Mesendoderm (in vitro differentiated cells): ENCODE results near the gene ATP11B.
A peak's percentile ranks its signal among the peaks of the same experiment; 100 is the strongest.

ENCODE experiments used
- DNase-seq: peaks from one replicate; pipeline ENCODE4 v3.0.0; 2013
- H2AK5ac ChIP-seq: 2 replicates; pipeline ENCODE4 v1.6.1; 2013; ENCODE audit warnings: low read length, inconsistent platforms
- H2BK120ac ChIP-seq: 2 replicates; pipeline ENCODE4 v1.6.1; 2013; ENCODE audit warnings: low read depth, mild to moderate bottlenecking, low read length, moderate library complexity, mixed read lengths
- H2BK15ac ChIP-seq: replicated peaks from 2 replicates; pipeline ENCODE4 v1.6.1; 2013; ENCODE audit warnings: low read depth, mild to moderate bottlenecking, moderate library complexity
- H2BK5ac ChIP-seq: 2 replicates; pipeline ENCODE4 v1.6.1; 2013; ENCODE audit warnings: low read length, inconsistent platforms
- H3K18ac ChIP-seq: 2 replicates; pipeline ENCODE4 v1.6.1; 2013; ENCODE audit warnings: mild to moderate bottlenecking, low read length, mixed read lengths
- H3K23ac ChIP-seq: one replicate; pipeline ENCODE4 v1.6.1; 2013; ENCODE audit warnings: low read length
- H3K27ac ChIP-seq: 2 replicates; pipeline ENCODE4 v1.5.1; 2013; ENCODE audit warnings: low read depth, mild to moderate bottlenecking, inconsistent platforms, low read length, moderate library complexity
- H3K27me3 ChIP-seq: 2 replicates; pipeline ENCODE4 v1.6.1; 2013; ENCODE audit warnings: low read length, control low read depth, mild to moderate bottlenecking, inconsistent platforms; ENCODE audit not compliant: insufficient read depth, poor library complexity
- H3K36me3 ChIP-seq: 2 replicates; pipeline ENCODE4 v1.6.1; 2013; ENCODE audit warnings: low read length, inconsistent platforms; ENCODE audit not compliant: control insufficient read depth, insufficient read depth
- H3K4ac ChIP-seq: one replicate; pipeline ENCODE4 v1.6.1; 2013; ENCODE audit warnings: low read depth, mild to moderate bottlenecking, low read length, moderate library complexity
- H3K4me1 ChIP-seq: 2 replicates; pipeline ENCODE4 v1.6.1; 2013; ENCODE audit warnings: low read depth, low read length, inconsistent platforms; ENCODE audit not compliant: control insufficient read depth
- H3K4me2 ChIP-seq: 2 replicates; pipeline ENCODE4 v1.6.1; 2013; ENCODE audit warnings: low read length
- H3K4me3 ChIP-seq: 2 replicates; pipeline ENCODE4 v1.5.1; 2013; ENCODE audit warnings: mild to moderate bottlenecking, low read length
- H3K56ac ChIP-seq: one replicate; pipeline ENCODE4 v1.6.1; 2013; ENCODE audit warnings: low read length
- H3K79me1 ChIP-seq: 2 replicates; pipeline ENCODE4 v1.6.1; 2013; ENCODE audit warnings: low read length, inconsistent platforms
- H3K79me2 ChIP-seq: 2 replicates; pipeline ENCODE4 v1.6.1; 2013; ENCODE audit warnings: mild to moderate bottlenecking, low read length; ENCODE audit not compliant: control insufficient read depth, insufficient read depth
- H3K9ac ChIP-seq: 2 replicates; pipeline ENCODE4 v1.6.1; 2013; ENCODE audit warnings: low read length, inconsistent platforms
- H4K5ac ChIP-seq: one replicate; pipeline ENCODE4 v1.6.1; 2013; ENCODE audit warnings: low read length
- H4K8ac ChIP-seq: one replicate; pipeline ENCODE4 v1.6.1; 2013; ENCODE audit warnings: low read depth, mild to moderate bottlenecking, control low read depth, low read length, moderate library complexity
- WGBS: extraction: QIAGEN DNeasy Blood & Tissue Kit; methylation state at CpG from one replicate; pipeline ENCODE4 v1.1.7; 2013; ENCODE audit warnings: low lambda C conversion rate, missing lambda C conversion rate; ENCODE audit not compliant: insufficient coverage; ENCODE audit errors: extremely low coverage; 5-methylcytosine and 5-hydroxymethylcytosine counted together

ATP11B gene

DNA sequence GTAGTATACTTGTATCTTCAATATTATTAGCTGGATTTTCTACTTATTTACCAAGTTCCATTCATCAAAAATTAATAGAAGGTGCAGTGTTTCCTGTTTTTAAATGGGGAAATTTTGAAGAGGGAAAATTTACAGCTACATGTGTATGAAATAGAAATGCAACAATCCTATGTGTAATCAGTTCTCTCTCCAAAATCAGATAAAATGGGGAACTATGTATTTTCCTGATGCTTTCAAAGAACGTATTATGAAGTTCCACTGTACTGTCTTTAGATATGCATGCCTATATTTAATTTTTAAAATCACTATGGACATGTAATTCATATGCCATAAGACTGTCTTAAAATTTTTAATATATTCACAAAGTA lies 143.6 kb downstream of the ATP11B start:
- no peak overlapping the region for H4K8ac ChIP-seq
- no peak overlapping the region for H3K4ac ChIP-seq
- no peak overlapping the region for H2BK120ac ChIP-seq
- no peak overlapping the region for H2AK5ac ChIP-seq
- H3K4me1 ChIP-seq = peaks cover 15% of the 10 kb centered on the region
- H3K18ac ChIP-seq = no peak overlapping the region
- no peak overlapping the region for H3K4me3 ChIP-seq
- no peak overlapping the region for H3K56ac ChIP-seq
- no peaks in the 10 kb centered on the region for H3K36me3 ChIP-seq
- H3K4me2 ChIP-seq = no peak overlapping the region
- no peaks in the 10 kb centered on the region for H3K79me2 ChIP-seq
- WGBS = no CpG with 5 or more reads among the region's 1 CpG
- H3K9ac ChIP-seq = no peak overlapping the region
- H3K79me1 ChIP-seq = no peaks in the 10 kb centered on the region
- H4K5ac ChIP-seq = no peak overlapping the region
- H2BK5ac ChIP-seq = no peak overlapping the region
- H3K27ac ChIP-seq = no peak overlapping the region
- no peak for DNase-seq
- H2BK15ac ChIP-seq = no peak overlapping the region
- H3K27me3 ChIP-seq = no peaks in the 10 kb centered on the region
- H3K23ac ChIP-seq = no peak overlapping the region

DNA sequence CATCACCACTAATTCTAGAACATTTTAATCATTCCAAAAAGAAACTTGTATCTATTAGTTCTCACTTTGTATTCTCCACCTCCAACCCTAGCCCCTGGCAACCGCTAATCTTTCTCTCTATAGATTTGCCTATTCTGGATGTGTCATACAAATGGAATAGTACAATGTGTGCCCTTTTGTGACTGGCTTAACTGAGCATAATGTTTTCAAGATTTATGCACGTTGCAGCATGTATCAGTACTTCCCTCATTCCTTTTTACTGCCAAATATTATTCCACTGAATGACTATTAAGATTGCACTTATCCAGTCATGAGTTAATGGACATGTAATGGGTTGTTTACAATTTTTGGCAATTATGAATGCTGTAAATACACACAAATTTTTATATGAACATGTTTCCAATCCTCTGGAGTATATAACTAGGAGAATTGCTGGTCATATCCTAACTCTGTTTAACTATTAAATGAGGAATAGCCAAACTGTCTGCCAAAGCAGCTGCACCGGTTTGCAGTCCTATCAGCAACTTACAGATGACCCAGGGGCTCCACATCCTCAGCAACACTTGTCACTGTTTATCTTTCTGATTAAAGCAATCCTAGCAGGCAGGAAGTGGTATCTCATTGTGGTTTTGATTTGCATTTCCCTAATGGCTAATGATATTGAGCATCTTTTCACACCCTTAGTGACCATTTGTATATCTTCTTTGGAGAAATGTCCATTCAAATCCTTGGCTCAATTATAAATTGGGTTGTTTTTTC lies 144.2 kb downstream of the ATP11B start:
- no peak overlapping the region for H4K8ac ChIP-seq
- no peak overlapping the region for H3K18ac ChIP-seq
- H2AK5ac ChIP-seq = no peak overlapping the region
- peak overlapping the region; percentile 33 for H3K9ac ChIP-seq
- H3K4ac ChIP-seq = no peak overlapping the region
- peak; percentile 88 for DNase-seq
- no peak overlapping the region for H2BK15ac ChIP-seq
- H3K27ac ChIP-seq = no peak overlapping the region
- no peak overlapping the region for H4K5ac ChIP-seq
- no peak overlapping the region for H3K4me2 ChIP-seq
- H3K4me3 ChIP-seq = no peak overlapping the region
- H3K36me3 ChIP-seq = no peaks in the 10 kb centered on the region
- H3K4me1 ChIP-seq = peaks cover 15% of the 10 kb centered on the region
- H3K23ac ChIP-seq = no peak overlapping the region
- no peaks in the 10 kb centered on the region for H3K79me2 ChIP-seq
- WGBS = no CpG with 5 or more reads among the region's 3 CpGs
- H2BK5ac ChIP-seq = peak overlapping the region; percentile 89
- no peaks in the 10 kb centered on the region for H3K79me1 ChIP-seq
- no peak overlapping the region for H3K56ac ChIP-seq
- no peaks in the 10 kb centered on the region for H3K27me3 ChIP-seq
- H2BK120ac ChIP-seq = no peak overlapping the region

DNA sequence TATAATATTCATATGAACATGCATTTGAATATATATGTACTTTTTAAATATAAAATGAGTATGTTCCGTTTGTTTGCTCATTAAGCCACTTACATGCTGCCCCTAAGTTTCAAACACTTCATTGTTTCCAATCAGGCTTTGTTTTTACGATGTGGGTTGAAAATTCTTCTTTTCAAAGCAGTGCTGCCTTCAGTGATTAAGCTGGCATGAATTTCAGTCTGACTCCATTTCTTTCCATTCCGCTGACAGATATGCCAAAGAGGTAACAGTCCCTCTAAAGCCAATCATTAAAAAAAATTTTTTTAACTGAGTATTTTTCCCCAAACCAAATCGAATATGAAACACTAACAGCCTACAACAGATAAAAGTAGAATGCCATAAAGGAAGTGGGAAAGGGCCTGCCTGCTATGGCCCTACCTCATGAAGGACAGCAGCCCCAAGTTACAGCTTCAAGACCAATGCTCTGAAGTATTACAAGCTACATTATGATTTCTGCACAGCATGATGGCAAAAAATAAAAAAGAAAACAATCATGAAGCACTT lies 147.0 kb downstream of the ATP11B start:
- Histone ChIP-seq H3K23ac (no peak overlapping the region), H3K36me3 (no peaks in the 10 kb centered on the region), H4K8ac (no peak overlapping the region), H3K27ac (no peak overlapping the region), H2AK5ac (peak overlapping the region; percentile 17), H2BK15ac (no peak overlapping the region), H3K27me3 (no peaks in the 10 kb centered on the region), H4K5ac (no peak overlapping the region), H3K56ac (peak overlapping the region; percentile 9), H3K79me1 (no peaks in the 10 kb centered on the region), H3K4me2 (no peak overlapping the region), H3K79me2 (no peaks in the 10 kb centered on the region), H2BK120ac (no peak overlapping the region), H3K18ac (no peak overlapping the region), H3K4me1 (peaks cover 14% of the 10 kb centered on the region), H3K4me3 (no peak overlapping the region), H3K4ac (peak overlapping the region; percentile 36), H2BK5ac (no peak overlapping the region), H3K9ac (no peak overlapping the region)
- no peak for DNase-seq
- no CpG with 5 or more reads among the region's 4 CpGs for WGBS

DNA sequence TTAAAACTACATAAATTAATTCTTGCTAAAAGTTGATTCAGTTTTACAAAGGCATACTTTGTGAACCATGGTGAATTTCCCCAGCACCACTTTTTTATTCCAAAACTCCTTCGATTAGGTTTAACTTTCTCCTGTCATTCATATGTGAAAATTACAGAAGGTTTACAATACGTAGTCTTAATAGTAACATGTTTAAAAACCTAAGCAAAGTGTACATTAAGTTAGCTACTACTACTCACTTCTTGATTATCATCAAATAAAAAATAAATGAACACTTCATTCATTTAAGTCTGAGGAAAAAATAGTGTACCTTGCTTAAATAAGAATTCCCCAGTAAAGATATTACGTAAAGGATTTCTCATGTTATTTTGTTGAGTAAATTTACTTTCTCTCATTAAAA lies 148.4 kb downstream of the ATP11B start:
- Histone ChIP-seq H3K4me1 (peaks cover 7% of the 10 kb centered on the region), H3K4ac (no peak overlapping the region), H3K36me3 (no peaks in the 10 kb centered on the region), H3K23ac (no peak overlapping the region), H2AK5ac (no peak overlapping the region), H3K79me2 (no peaks in the 10 kb centered on the region), H3K79me1 (no peaks in the 10 kb centered on the region), H3K4me2 (no peak overlapping the region), H3K9ac (no peak overlapping the region), H3K27me3 (no peaks in the 10 kb centered on the region), H3K27ac (no peak overlapping the region), H4K8ac (no peak overlapping the region), H3K56ac (no peak overlapping the region), H2BK15ac (no peak overlapping the region), H2BK120ac (no peak overlapping the region), H3K4me3 (no peak overlapping the region), H3K18ac (no peak overlapping the region), H2BK5ac (no peak overlapping the region), H4K5ac (no peak overlapping the region)
- no peak for DNase-seq
- WGBS = no CpG with 5 or more reads among the region's 3 CpGs

DNA sequence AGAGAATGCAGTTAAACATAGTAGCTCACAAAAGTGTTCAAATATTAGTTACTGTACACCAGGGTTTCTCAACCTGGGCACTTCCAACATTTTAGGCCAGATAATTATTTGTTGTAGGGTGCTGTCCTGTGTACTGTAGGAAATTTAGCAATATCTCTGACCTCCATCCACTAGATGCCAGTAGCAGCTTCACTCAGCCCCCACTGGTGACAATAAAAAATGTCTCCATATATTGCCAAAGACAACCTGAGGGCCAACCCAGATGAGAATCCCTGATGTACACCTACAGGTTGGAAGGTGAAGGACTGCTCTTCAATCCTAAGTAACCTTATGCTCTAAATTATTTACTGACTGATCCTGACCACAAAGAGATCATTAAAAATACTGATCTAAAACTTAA lies 154.6 kb downstream of the ATP11B start:
- no peak overlapping the region for H3K4me3 ChIP-seq
- no peak overlapping the region for H3K56ac ChIP-seq
- H3K23ac ChIP-seq = no peak overlapping the region
- H4K5ac ChIP-seq = no peak overlapping the region
- DNase-seq = peak; percentile 46
- H4K8ac ChIP-seq = no peak overlapping the region
- H3K9ac ChIP-seq = no peak overlapping the region
- no peak overlapping the region for H3K27ac ChIP-seq
- no peak overlapping the region for H3K18ac ChIP-seq
- no peaks in the 10 kb centered on the region for H3K36me3 ChIP-seq
- no peaks in the 10 kb centered on the region for H3K79me2 ChIP-seq
- no peak overlapping the region for H3K4me2 ChIP-seq
- H2AK5ac ChIP-seq = no peak overlapping the region
- no peak overlapping the region for H2BK5ac ChIP-seq
- peaks cover 3% of the 10 kb centered on the region for H3K4me1 ChIP-seq
- no peak overlapping the region for H3K4ac ChIP-seq
- no peak overlapping the region for H2BK120ac ChIP-seq
- H3K27me3 ChIP-seq = no peaks in the 10 kb centered on the region
- H3K79me1 ChIP-seq = no peaks in the 10 kb centered on the region
- H2BK15ac ChIP-seq = no peak overlapping the region

DNA sequence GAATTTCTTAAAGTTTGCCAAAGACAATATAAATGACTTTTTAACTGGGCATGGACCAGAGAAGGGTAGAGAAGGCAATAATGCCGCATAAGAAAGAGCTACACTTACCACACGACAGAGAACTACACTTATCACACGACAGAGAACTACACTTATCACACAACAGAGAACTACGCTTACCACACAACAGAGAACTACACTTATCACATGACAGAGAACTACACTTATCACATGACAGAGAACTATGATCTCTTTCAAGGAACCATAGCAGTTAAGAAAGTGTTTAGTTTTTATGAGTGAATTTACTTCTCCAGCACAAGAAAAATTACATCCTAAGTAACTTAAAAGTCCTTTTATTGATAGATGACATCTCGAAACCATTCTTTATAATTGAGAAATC lies 155.0 kb downstream of the ATP11B start:
- Histone ChIP-seq H4K5ac (peak overlapping the region; percentile 77), H3K27ac (no peak overlapping the region), H2BK5ac (no peak overlapping the region), H2BK120ac (no peak overlapping the region), H3K4me3 (no peak overlapping the region), H3K23ac (no peak overlapping the region), H2BK15ac (no peak overlapping the region), H3K79me1 (no peaks in the 10 kb centered on the region), H3K56ac (peak overlapping the region; percentile 53), H2AK5ac (peak overlapping the region; percentile 83), H4K8ac (no peak overlapping the region), H3K79me2 (no peaks in the 10 kb centered on the region), H3K18ac (no peak overlapping the region), H3K4me1 (peaks cover 3% of the 10 kb centered on the region), H3K9ac (no peak overlapping the region), H3K27me3 (no peaks in the 10 kb centered on the region), H3K4ac (no peak overlapping the region), H3K36me3 (no peaks in the 10 kb centered on the region), H3K4me2 (no peak overlapping the region)
- no peak for DNase-seq
- WGBS = no CpG with 5 or more reads among the region's 5 CpGs
